Smooth muscle cell (in vitro differentiated cells): ENCODE measurements around the gene RLBP1. TPM values are rescaled to one million over a fixed set of nuclear protein-coding genes. Genes with fewer than 3 reads are reported as not detected.

ENCODE experiments used
- DNase-seq: peaks from one replicate; lab custom pipeline; 2025; ENCODE audit not compliant: unreplicated experiment; lab: John Stamatoyannopoulos, UW
- H2AFZ ChIP-seq: fragments of 200-600 bp; sonication (generic); 2 replicates; pipeline ENCODE4 v1.6.0; 2016; ENCODE audit warnings: antibody characterized with exemption, low read depth, mild to moderate bottlenecking
- H3F3A ChIP-seq: fragments of 200-600 bp; sonication (generic); 2 replicates; pipeline ENCODE4 v1.6.0; 2017; ENCODE audit warnings: antibody characterized with exemption, low read depth
- H3K27ac ChIP-seq: fragments of 200-600 bp; sonication (generic); 2 replicates; pipeline ENCODE4 v1.5.1; 2016; ENCODE audit warnings: low read depth, mild to moderate bottlenecking
- H3K27me3 ChIP-seq: fragments of 200-600 bp; sonication (generic); 2 replicates; pipeline ENCODE4 v1.6.1; 2016; ENCODE audit warnings: low read depth, mild to moderate bottlenecking
- H3K36me3 ChIP-seq: fragments of 200-600 bp; sonication (generic); 2 replicates; pipeline ENCODE4 v1.5.1; 2016; ENCODE audit warnings: low read depth
- H3K4me1 ChIP-seq: fragments of 200-600 bp; sonication (generic); 2 replicates; pipeline ENCODE4 v1.5.1; 2016; ENCODE audit warnings: low read depth
- H3K4me2 ChIP-seq: fragments of 200-600 bp; sonication (generic); 2 replicates; pipeline ENCODE4 v1.6.0; 2016; ENCODE audit warnings: mild to moderate bottlenecking
- H3K4me3 ChIP-seq: fragments of 200-600 bp; sonication (generic); 2 replicates; pipeline ENCODE4 v1.5.1; 2016; ENCODE audit warnings: mild to moderate bottlenecking
- H3K79me2 ChIP-seq: fragments of 200-600 bp; sonication (generic); 2 replicates; pipeline ENCODE4 v1.6.0; 2016; ENCODE audit warnings: low read depth, mild to moderate bottlenecking
- H3K9ac ChIP-seq: fragments of 200-600 bp; sonication (generic); 2 replicates; pipeline ENCODE4 v1.6.0; 2016; ENCODE audit warnings: low read depth
- H3K9me3 ChIP-seq: fragments of 200-600 bp; sonication (generic); replicated peaks from 2 replicates; pipeline ENCODE4 v1.5.1; 2016; ENCODE audit warnings: low read depth
- H4K20me1 ChIP-seq: fragments of 200-600 bp; sonication (generic); 2 replicates; pipeline ENCODE4 v1.6.0; 2016; ENCODE audit warnings: low read depth
- CTCF ChIP-seq: fragments of 200-600 bp; sonication (generic); IDR thresholded peaks from 2 replicates; pipeline ENCODE4 v1.5.1; 2017; ENCODE audit warnings: borderline replicate concordance, mild to moderate bottlenecking, antibody characterized with exemption; ENCODE audit not compliant: insufficient read depth, poor library complexity, severe bottlenecking
- WGBS: methylation state at CpG from one replicate; pipeline ENCODE4 v1.1.7; 2016; ENCODE audit warnings: low lambda C conversion rate; 5-methylcytosine and 5-hydroxymethylcytosine counted together
- polyA plus RNA-seq: library from polyadenylated mRNA; unstranded; fragments of >200 nt; fragmentation: Nextera tagmentation; extraction: Ambion mirVana; gene quantifications from 2 replicates; pipeline ENCODE4 v1.2.1, GENCODE V29; 2016
- total RNA-seq: library from RNA; depleted of rRNA; stranded (reverse); fragments of >200 nt; gene quantifications from 2 replicates; pipeline ENCODE4 v1.2.3, GENCODE V29; 2014

RLBP1 gene
- total and polyA plus RNA-seq, 2 experiments from 2014 or later, result not detected

DNA sequence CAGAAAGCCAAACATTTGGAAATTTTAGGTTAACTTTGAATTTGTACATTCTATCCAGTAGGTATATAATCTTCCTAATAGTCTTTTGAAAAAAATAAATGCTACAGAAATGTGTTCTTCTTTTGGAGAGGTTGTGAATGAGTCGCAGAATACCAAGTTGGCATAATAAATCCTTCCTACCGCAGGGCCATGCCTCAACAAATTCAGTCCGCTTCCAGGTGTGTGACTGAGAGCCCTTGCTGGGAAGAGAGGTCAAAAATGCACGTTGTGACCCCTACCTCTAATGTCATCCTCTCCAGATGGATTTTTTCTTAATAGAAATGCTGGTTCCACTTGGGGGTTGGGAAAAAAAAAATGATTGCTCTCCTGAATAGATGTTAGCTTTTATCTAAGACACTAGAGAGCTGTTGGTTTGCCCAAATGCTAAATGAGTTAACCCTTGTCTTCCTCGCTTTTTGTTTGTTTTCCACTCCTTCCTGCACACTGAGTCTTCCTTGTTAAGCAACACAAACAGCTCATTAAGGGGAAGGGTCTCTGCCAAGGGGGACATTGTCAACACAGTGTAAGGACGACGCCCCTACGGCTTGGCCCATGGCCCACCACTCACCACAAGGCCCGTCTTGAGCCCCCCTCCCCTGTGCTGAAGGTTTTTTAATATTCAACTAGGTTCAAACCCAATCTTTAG is 33.9 kb downstream of the RLBP1 start:
- TF ChIP-seq CTCF, result no peak
- no peaks in the 10 kb centered on the region for H3K36me3 ChIP-seq
- WGBS, result 98% methylated on average over 9 of the region's 9 CpGs

GRCh38 chr15:89186803-89187202 is 34.6 kb downstream of the RLBP1 start:
- H2AFZ ChIP-seq, result no peak overlapping the region
- 98% methylated on average over 6 of the region's 6 CpGs for WGBS
- H3K36me3 ChIP-seq, result no peaks in the 10 kb centered on the region
- no peaks in the 10 kb centered on the region for H3K4me1 ChIP-seq
- H3F3A ChIP-seq, result no peaks in the 10 kb centered on the region
- H3K9me3 ChIP-seq, result no peaks in the 10 kb centered on the region
- no peaks in the 10 kb centered on the region for H4K20me1 ChIP-seq
- no peak overlapping the region for H3K4me2 ChIP-seq
- DNase-seq, result no peak
- no peak overlapping the region for H3K27ac ChIP-seq
- no peaks in the 10 kb centered on the region for H3K27me3 ChIP-seq
- no peak overlapping the region for H3K4me3 ChIP-seq
- no peak for TF ChIP-seq CTCF
- no peaks in the 10 kb centered on the region for H3K79me2 ChIP-seq
- H3K9ac ChIP-seq, result no peak overlapping the region

More for the DNA sequence above, 33.9 kb downstream of the RLBP1 start:
- no peak overlapping the region for H3K27ac ChIP-seq
- no peak overlapping the region for H2AFZ ChIP-seq
- H3K4me1 ChIP-seq, result no peaks in the 10 kb centered on the region
- no peaks in the 10 kb centered on the region for H3K9me3 ChIP-seq
- H3K79me2 ChIP-seq, result no peaks in the 10 kb centered on the region
- H3K4me2 ChIP-seq, result no peak overlapping the region
- no peaks in the 10 kb centered on the region for H4K20me1 ChIP-seq
- no peaks in the 10 kb centered on the region for H3K27me3 ChIP-seq
- H3K4me3 ChIP-seq, result no peak overlapping the region
- no peaks in the 10 kb centered on the region for H3F3A ChIP-seq
- DNase-seq, result no peak
- H3K9ac ChIP-seq, result no peak overlapping the region

- H3K27ac ChIP-seq, result no peak overlapping the region
- 97% methylated on average over 10 of the region's 12 CpGs for WGBS
- no peaks in the 10 kb centered on the region for H3K4me1 ChIP-seq
- H3K27me3 ChIP-seq, result no peaks in the 10 kb centered on the region
- no peaks in the 10 kb centered on the region for H3F3A ChIP-seq
- no peaks in the 10 kb centered on the region for H3K36me3 ChIP-seq
- no peak overlapping the region for H3K4me2 ChIP-seq
- H4K20me1 ChIP-seq, result no peaks in the 10 kb centered on the region
- no peak overlapping the region for H3K9ac ChIP-seq
- TF ChIP-seq CTCF, result no peak
- no peak overlapping the region for H2AFZ ChIP-seq
- no peaks in the 10 kb centered on the region for H3K79me2 ChIP-seq
- no peaks in the 10 kb centered on the region for H3K9me3 ChIP-seq
- no peak overlapping the region for H3K4me3 ChIP-seq
- no peak for DNase-seq
These were observed 36.4 kb downstream of the RLBP1 start for GRCh38 chr15:89184886-89185526.
